NOMO-1 (cell line): Measurements from ENCODE around the gene SVIP.

Experiments used
- DNase-seq, 2 experiments: peaks; one replicate each; lab custom pipeline; 2025; ENCODE audit not compliant: unreplicated experiment in 2 of 2; lab: John Stamatoyannopoulos, UW

SVIP gene

GRCh38 chr11:22795914-22796313 lies 33.7 kb downstream of the SVIP start:
- no peak for DNase-seq

- peak in 1 of 2 experiments; percentile 13 for DNase-seq
These were observed 37.1 kb downstream of the SVIP start for GRCh38 chr11:22792497-22792896.

- peak; percentile 45 to 53 for DNase-seq
These were observed 41.9 kb downstream of the SVIP start for GRCh38 chr11:22787551-22788162.

GRCh38 chr11:22787055-22787454 lies 42.5 kb downstream of the SVIP start:
- DNase-seq: no peak

- DNase-seq: no peak
These were observed 43.1 kb downstream of the SVIP start for GRCh38 chr11:22786475-22786874.

- DNase-seq: no peak
These were observed 44.4 kb downstream of the SVIP start for GRCh38 chr11:22785251-22785650.

- DNase-seq: peak; percentile 54 to 58
These were observed 48.5 kb downstream of the SVIP start for GRCh38 chr11:22780952-22781593.

- DNase-seq: no peak
These were observed 49.8 kb downstream of the SVIP start for GRCh38 chr11:22779850-22780249.

- DNase-seq: peak in 1 of 2 experiments; percentile 22
These were observed 51.0 kb downstream of the SVIP start for GRCh38 chr11:22778642-22779041.

- no peak for DNase-seq
These were observed 54.4 kb downstream of the SVIP start for GRCh38 chr11:22775248-22775647.

GRCh38 chr11:22774716-22775115 lies 54.9 kb downstream of the SVIP start:
- DNase-seq: no peak

GRCh38 chr11:22769081-22769480 lies 60.5 kb downstream of the SVIP start:
- DNase-seq: no peak
